Measurements from ENCODE around the gene IP6K3. TPM values are rescaled to one million over a fixed set of nuclear protein-coding genes. Genes with fewer than 3 reads are reported as not detected.

The IP6K3 gene
- total RNA-seq, 1 donor from 2014 or later, result 1.5 TPM

DNA sequence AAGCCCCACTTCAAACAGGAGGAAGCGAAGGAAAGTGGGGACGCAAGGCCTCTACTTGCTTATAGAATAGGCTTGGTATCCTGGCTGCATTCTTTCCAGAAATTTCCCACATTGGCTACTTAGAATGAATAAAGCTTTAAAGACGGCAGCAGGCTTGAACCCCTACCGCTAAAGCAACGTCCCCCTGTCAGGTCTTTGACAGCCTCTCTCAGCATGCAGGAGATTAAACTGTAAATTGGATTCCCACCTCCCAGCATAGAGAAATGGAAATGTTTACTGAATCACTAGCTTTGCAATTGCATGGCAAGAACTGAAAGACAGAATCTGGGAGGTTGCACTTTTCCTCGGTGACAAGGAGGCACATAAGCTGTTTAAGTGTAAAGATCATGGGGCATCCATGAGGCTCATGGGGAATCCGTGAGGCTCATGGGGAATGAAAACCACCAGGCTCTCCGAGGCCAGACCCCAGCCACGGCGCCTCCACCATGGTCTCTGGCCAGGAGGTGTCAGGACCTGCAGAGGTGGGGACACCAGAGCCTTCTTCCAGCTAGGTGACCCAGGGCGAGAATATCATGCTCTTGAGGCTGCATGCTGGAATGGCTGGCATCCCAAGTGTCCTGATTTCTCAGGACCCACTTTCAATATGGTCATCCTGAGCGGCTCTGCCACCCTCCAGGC, 31.9 kb upstream of the IP6K3 start:
- DNase-seq (ENCODE audit: extremely low spot score in 2 of 2), result no peak
- Histone ChIP-seq H3K4me3 (no peak overlapping the region), H3K9me3 (no peaks in the 10 kb centered on the region), H3K27me3 (no peaks in the 10 kb centered on the region), H3K27ac (no peak overlapping the region), H3K4me1 (peaks cover 22% of the 10 kb centered on the region), H3K36me3 (peaks cover 4 to 90% of the 10 kb centered on the region in 2 donors)
- intact Hi-C loops (cut with DNase I), result loop anchor here (10.0 kb wide), 1 partner anchor 376 kb away; no protein-coding TSS in a partner anchor
- TF ChIP-seq POLR2AphosphoS5 (IDR thresholded peaks at IDR 0.05; ENCODE audit: insufficient read depth in 1 of 2, low read depth in 1 of 2) (no peak), POLR2A (IDR thresholded peaks at IDR 0.05) (no peak)
- TF ChIP-seq, protein P1, sequence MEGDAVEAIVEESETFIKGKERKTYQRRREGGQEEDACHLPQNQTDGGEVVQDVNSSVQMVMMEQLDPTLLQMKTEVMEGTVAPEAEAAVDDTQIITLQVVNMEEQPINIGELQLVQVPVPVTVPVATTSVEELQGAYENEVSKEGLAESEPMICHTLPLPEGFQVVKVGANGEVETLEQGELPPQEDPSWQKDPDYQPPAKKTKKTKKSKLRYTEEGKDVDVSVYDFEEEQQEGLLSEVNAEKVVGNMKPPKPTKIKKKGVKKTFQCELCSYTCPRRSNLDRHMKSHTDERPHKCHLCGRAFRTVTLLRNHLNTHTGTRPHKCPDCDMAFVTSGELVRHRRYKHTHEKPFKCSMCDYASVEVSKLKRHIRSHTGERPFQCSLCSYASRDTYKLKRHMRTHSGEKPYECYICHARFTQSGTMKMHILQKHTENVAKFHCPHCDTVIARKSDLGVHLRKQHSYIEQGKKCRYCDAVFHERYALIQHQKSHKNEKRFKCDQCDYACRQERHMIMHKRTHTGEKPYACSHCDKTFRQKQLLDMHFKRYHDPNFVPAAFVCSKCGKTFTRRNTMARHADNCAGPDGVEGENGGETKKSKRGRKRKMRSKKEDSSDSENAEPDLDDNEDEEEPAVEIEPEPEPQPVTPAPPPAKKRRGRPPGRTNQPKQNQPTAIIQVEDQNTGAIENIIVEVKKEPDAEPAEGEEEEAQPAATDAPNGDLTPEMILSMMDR (IDR thresholded peaks at IDR 0.05), result no peak

DNA sequence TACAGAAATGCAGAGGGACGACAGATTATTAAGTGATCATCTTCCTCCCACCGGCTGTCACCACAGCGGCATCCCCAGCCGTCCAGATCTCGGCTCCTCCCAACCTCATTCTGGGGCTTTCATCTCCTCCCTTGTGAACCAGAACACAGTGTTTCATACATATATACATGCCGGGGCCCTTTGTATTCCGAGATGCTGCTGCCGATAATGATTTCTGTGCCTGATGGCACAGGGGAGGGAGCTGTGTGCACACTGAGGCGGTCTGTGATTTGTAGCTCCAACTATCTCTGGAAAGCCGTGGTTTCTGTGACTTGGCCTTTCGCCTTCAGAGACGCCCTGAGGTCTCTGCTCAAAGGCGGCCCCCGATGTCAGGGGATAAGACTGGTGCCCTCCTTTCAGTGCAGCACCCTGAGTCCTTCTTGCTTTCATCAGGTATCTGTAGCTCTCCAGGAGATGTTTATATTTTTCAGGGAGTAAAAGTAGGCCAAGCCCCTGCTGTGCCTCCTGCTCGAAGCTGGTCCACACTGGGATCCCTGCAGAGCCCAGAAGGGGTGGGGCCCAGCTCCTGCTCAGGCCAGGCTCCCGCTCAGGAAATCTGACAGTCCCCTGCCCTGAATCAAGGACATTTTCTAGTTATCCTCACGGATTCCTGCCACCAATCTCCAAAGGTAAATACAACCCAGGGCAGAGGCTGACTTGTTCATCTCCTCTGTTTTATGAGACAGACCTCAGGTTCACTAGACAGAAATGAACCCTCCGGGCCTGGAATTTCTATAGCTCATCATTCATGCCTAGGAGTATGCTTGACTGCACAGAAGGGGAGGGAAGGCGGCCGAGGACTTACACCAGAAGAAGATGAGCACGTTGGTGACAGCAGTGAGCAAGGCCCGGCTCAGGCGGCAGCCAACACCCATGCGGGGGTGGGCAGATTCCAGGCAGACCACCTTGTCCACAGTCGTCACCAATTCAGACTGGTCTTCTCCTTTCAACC, 31.0 kb upstream of the IP6K3 start:
- Histone ChIP-seq H3K4me1 (peaks cover 31% of the 10 kb centered on the region), H3K9me3 (no peaks in the 10 kb centered on the region), H3K36me3 (peaks cover 4 to 87% of the 10 kb centered on the region in 2 donors), H3K27ac (no peak overlapping the region), H3K4me3 (no peak overlapping the region), H3K27me3 (no peaks in the 10 kb centered on the region)
- no peak for DNase-seq (ENCODE audit: extremely low spot score in 2 of 2)
- intact Hi-C loops (cut with DNase I), result loop anchor here (10.0 kb wide), 1 partner anchor 377 kb away; no protein-coding TSS in a partner anchor
- TF ChIP-seq POLR2AphosphoS5 (IDR thresholded peaks at IDR 0.05; ENCODE audit: insufficient read depth in 1 of 2, low read depth in 1 of 2) (no peak), POLR2A (IDR thresholded peaks at IDR 0.05) (no peak)
- TF ChIP-seq, protein P1 (IDR thresholded peaks at IDR 0.05), result no peak

GRCh38 chr6:33776764-33777163, 30.1 kb upstream of the IP6K3 start:
- no peaks in the 10 kb centered on the region for H3K9me3 ChIP-seq
- DNase-seq (ENCODE audit: extremely low spot score in 2 of 2), result no peak
- no peaks in the 10 kb centered on the region for H3K27me3 ChIP-seq
- intact Hi-C loops (cut with DNase I), result loop anchor here (10.0 kb wide), 1 partner anchor 378 kb away; no protein-coding TSS in a partner anchor
- TF ChIP-seq POLR2AphosphoS5 (IDR thresholded peaks at IDR 0.05; ENCODE audit: insufficient read depth in 1 of 2, low read depth in 1 of 2) (no peak), POLR2A (IDR thresholded peaks at IDR 0.05) (no peak)
- TF ChIP-seq, protein P1 (IDR thresholded peaks at IDR 0.05), result no peak
- peaks cover 34% of the 10 kb centered on the region for H3K4me1 ChIP-seq
- H3K27ac ChIP-seq, result no peak overlapping the region
- H3K36me3 ChIP-seq, result peaks cover 4 to 84% of the 10 kb centered on the region in 2 donors
- no peak overlapping the region for H3K4me3 ChIP-seq

GRCh38 chr6:33776186-33776585, 29.5 kb upstream of the IP6K3 start:
- Histone ChIP-seq H3K36me3 (peaks cover 4 to 79% of the 10 kb centered on the region in 2 donors), H3K27ac (no peak overlapping the region), H3K4me3 (no peak overlapping the region), H3K4me1 (peaks cover 34% of the 10 kb centered on the region), H3K9me3 (no peaks in the 10 kb centered on the region), H3K27me3 (no peaks in the 10 kb centered on the region)
- TF ChIP-seq, protein P1 (IDR thresholded peaks at IDR 0.05), result no peak
- no peak for TF ChIP-seq POLR2A (IDR thresholded peaks at IDR 0.05)
- TF ChIP-seq POLR2AphosphoS5 (IDR thresholded peaks at IDR 0.05; ENCODE audit: insufficient read depth in 1 of 2, low read depth in 1 of 2), result no peak
- intact Hi-C loops (cut with DNase I), result loop anchor here (10.0 kb wide), 1 partner anchor 379 kb away; no protein-coding TSS in a partner anchor
- no peak for DNase-seq (ENCODE audit: extremely low spot score in 2 of 2)

Data from vagina (tissue), 2 donors.